GM21576 (cell line): ENCODE measurements around the gene LRP8.
"Not testable (repeated sequence)": the region's sequence is repeated elsewhere in the genome, so short reads cannot be mapped to it uniquely, and the experiment has no call there.

ENCODE experiments used
- ATAC-seq: cut with Tn5 transposase; IDR thresholded peaks from one replicate; pipeline ENCODE4 v1.9.1; 2021; ENCODE audit warnings: mild to moderate bottlenecking, moderate library complexity; ENCODE audit not compliant: unreplicated experiment

Gene LRP8

GRCh38 chr1:53220962-53221286, 106.9 kb downstream of the LRP8 start:
- no peak for ATAC-seq

GRCh38 chr1:53220171-53220961, 107.5 kb downstream of the LRP8 start, which contains the start of gene CZIB:
Gene CZIB (minus strand): TSS chr1:53220634. CDS start chr1:53220575, 59 bp downstream.
- ATAC-seq: peak; percentile 83

GRCh38 chr1:53219711-53220110, 108.2 kb downstream of the LRP8 start:
- ATAC-seq: no peak

GRCh38 chr1:53218201-53218600, 109.7 kb downstream of the LRP8 start:
- no peak for ATAC-seq

- no peak for ATAC-seq
Measured at GRCh38 chr1:53214376-53214940, 113.4 kb downstream of the LRP8 start.

GRCh38 chr1:53210954-53211353, 116.9 kb downstream of the LRP8 start:
- no peak for ATAC-seq

GRCh38 chr1:53210352-53210751, 117.5 kb downstream of the LRP8 start:
- no peak for ATAC-seq

- no peak for ATAC-seq
Measured at GRCh38 chr1:53207726-53208125, 120.1 kb downstream of the LRP8 start.

- ATAC-seq: no peak
Measured at GRCh38 chr1:53206735-53207379, 121.0 kb downstream of the LRP8 start.

GRCh38 chr1:53206083-53206685, 121.7 kb downstream of the LRP8 start:
- ATAC-seq: not testable (repeated sequence)

GRCh38 chr1:53205496-53205895, 122.4 kb downstream of the LRP8 start:
- not testable (repeated sequence) for ATAC-seq

- no peak for ATAC-seq
Measured at GRCh38 chr1:53203466-53203865, 124.4 kb downstream of the LRP8 start.

- ATAC-seq: no peak
Measured at GRCh38 chr1:53198241-53198651, 129.6 kb downstream of the LRP8 start.

- ATAC-seq: no peak
Measured at GRCh38 chr1:53197291-53198200, 130.3 kb downstream of the LRP8 start.

GRCh38 chr1:53196485-53197290, 131.2 kb downstream of the LRP8 start, which contains the start of gene CPT2:
Gene CPT2 (plus strand): TSS chr1:53196824. CDS start chr1:53196944, 120 bp downstream.
- peak; percentile 99 for ATAC-seq

- no peak for ATAC-seq
Measured at GRCh38 chr1:53196017-53196484, 131.8 kb downstream of the LRP8 start.

GRCh38 chr1:53195246-53196016, 132.4 kb downstream of the LRP8 start:
- no peak for ATAC-seq
